ENCODE measurements around the gene GSC2. TPM values are rescaled to one million over a fixed set of nuclear protein-coding genes. Genes with fewer than 3 reads are reported as not detected.
A peak's percentile ranks its signal among the peaks of the same experiment; 100 is the strongest.

The GSC2 gene
- polyA plus RNA-seq, 6 donors from 2014 or later: not detected

DNA sequence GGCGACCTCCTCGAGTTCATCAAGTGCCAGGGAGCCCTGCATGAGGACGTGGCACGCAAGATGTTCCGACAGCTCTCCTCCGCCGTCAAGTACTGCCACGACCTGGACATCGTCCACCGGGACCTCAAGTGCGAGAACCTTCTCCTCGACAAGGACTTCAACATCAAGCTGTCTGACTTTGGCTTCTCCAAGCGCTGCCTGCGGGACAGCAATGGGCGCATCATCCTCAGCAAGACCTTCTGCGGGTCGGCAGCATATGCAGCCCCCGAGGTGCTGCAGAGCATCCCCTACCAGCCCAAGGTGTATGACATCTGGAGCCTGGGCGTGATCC is 18.4 kb downstream of the GSC2 start:
- Mint-ChIP-seq H3K9me3 (no peaks in the 10 kb centered on the region), H3K27me3 (no peaks in the 10 kb centered on the region), H3K4me1 (peaks cover 1 to 6% (median 3%) of the 10 kb centered on the region in 3 donors), H3K27ac (no peak overlapping the region), H3K36me3 (peaks cover 0 to 14% of the 10 kb centered on the region in 2 donors), H3K4me3 (no peak overlapping the region)
- DNase-seq (no peak), ATAC-seq (ENCODE audit: low read depth in 2 of 2) (no peak)

GRCh38 chr22:19130959-19131684 is 19.0 kb downstream of the GSC2 start, which contains the start of gene TSSK2:
Gene TSSK2, plus strand, starts transcription at chr22:19131308. Its CDS starts 92 bp downstream, at chr22:19131400.
- Mint-ChIP-seq H3K9me3 (no peaks in the 10 kb centered on the region), H3K27me3 (no peaks in the 10 kb centered on the region), H3K27ac (peak within 1 kb of the TSS in 1 of 6 donors; percentile 38), H3K4me3 (no peak within 1 kb of the TSS), H3K36me3 (peaks cover 0 to 9% of the 10 kb centered on the region in 2 donors), H3K4me1 (peaks cover 0 to 6% (median 1%) of the 10 kb centered on the region in 3 donors)
- no peak for ATAC-seq (ENCODE audit: low read depth in 2 of 2)
- DNase-seq: no peak

- Mint-ChIP-seq H3K9me3 (no peaks in the 10 kb centered on the region), H3K27me3 (no peaks in the 10 kb centered on the region), H3K36me3 (peaks cover 0 to under 1% of the 10 kb centered on the region in 2 donors), H3K4me3 (no peak overlapping the region), H3K27ac (no peak overlapping the region), H3K4me1 (peaks cover 0 to 1% (median 0%) of the 10 kb centered on the region in 3 donors)
- DNase-seq (no peak), ATAC-seq (ENCODE audit: low read depth in 2 of 2) (no peak)
Measured at GRCh38 chr22:19129871-19130270, 20.2 kb downstream of the GSC2 start.

- Mint-ChIP-seq H3K4me1 (peaks cover 0 to 2% (median 0%) of the 10 kb centered on the region in 3 donors), H3K9me3 (no peaks in the 10 kb centered on the region), H3K27ac (peak overlapping the region in 2 of 6 donors; percentile 44 to 53), H3K36me3 (no peaks in the 10 kb centered on the region), H3K4me3 (peak overlapping the region in 2 of 8 donors; percentile 18 to 44), H3K27me3 (peaks cover 0 to 3% (median 0%) of the 10 kb centered on the region in 3 donors)
- no peak for DNase-seq
- ATAC-seq (ENCODE audit: low read depth in 2 of 2): no peak
Measured at GRCh38 chr22:19128946-19129727, 21.0 kb downstream of the GSC2 start.

- ATAC-seq (ENCODE audit: low read depth in 2 of 2) (no peak), DNase-seq (no peak)
- Mint-ChIP-seq H3K27ac (no peak overlapping the region), H3K36me3 (no peaks in the 10 kb centered on the region), H3K4me1 (peaks cover 1 to 9% (median 1%) of the 10 kb centered on the region in 3 donors), H3K4me3 (no peak overlapping the region), H3K27me3 (peaks cover 0 to 6% (median 0%) of the 10 kb centered on the region in 3 donors), H3K9me3 (no peaks in the 10 kb centered on the region)
Measured at GRCh38 chr22:19128009-19128401, 22.1 kb downstream of the GSC2 start.

DNA sequence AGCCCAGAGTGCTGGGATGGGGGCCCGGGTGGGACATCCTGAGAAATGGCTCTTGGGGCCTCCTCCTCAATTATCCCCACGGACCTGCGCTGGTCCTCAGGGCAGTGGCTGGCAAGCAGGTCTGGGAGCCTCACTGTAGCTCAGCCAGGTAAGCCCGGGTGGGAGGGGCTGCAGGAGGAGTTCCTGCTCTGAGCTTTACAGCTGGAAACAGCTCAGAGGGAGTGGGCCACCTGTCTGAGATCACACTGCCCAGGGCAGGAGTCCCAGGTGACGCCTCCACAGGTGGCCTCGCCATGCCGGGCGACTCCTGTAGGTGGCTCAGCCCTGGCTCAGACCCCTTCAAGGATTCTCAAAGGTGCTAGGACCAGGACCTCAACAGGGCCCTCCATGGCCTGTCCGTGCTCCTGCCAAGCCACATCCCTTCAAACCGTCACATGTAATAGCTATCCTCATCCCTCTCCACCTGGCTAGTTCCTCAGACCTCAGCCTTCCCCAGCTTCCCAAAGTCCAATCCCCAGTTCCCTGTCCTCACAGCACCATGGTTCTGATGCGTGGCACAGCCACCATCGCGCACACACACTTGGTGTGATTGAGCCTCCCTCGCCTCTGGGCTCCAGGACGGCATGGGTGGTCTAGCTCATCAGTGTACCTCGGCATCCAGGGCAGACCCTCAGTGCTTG is 22.6 kb downstream of the GSC2 start:
- H3K27me3 Mint-ChIP-seq: peaks cover 0 to 6% (median 0%) of the 10 kb centered on the region in 3 donors
- DNase-seq: no peak
- H3K36me3 Mint-ChIP-seq: no peaks in the 10 kb centered on the region
- no peak overlapping the region for H3K27ac Mint-ChIP-seq
- peaks cover 0 to 1% (median 0%) of the 10 kb centered on the region in 7 donors for H3K9me3 Mint-ChIP-seq
- no peak overlapping the region for H3K4me3 Mint-ChIP-seq
- ATAC-seq (ENCODE audit: low read depth in 2 of 2): no peak
- peaks cover 7 to 15% (median 7%) of the 10 kb centered on the region in 3 donors for H3K4me1 Mint-ChIP-seq

GRCh38 chr22:19126309-19127273 is 23.5 kb downstream of the GSC2 start:
- H3K9me3 Mint-ChIP-seq: peaks cover 0 to 1% (median 0%) of the 10 kb centered on the region in 7 donors

DNA sequence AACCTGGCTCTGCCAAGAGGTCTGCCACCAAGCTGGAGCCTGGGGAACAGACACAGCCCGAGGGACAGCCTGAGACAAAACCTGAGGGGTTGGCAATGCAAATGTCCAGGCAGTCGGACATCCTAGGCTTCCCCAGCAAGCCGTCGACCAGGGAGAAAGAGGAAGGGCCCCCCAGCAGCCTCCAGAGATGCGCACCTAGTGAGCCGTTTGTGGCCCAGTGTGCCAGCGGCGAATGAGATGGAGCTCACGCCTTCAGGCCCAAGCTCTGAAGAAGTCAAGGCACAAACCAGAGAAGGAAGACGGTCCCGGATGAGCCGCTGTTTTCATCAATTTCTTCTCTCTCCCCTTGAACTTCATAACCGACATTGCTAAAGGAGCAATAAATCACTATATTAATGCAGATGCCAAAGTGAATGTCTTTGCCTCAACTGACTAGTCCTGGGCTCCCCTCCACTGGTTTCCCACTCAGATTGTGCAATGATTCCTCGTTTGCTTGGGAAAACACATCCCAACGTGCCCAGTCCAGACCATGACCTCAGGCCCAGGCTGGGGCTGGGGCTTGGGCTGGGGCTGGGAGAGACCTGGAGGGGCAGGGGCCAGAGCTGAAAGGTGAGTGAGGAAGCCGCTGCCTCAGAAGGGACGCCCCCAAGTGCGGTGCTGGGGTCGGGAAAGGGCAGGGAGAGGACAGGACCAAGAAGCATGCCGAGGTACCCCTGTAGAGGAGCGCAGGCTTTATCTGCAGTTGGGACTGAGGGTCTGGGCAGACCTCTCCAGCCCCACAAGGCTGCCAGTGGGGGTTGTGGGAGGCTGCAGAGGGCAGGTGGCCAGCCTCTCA is 24.4 kb downstream of the GSC2 start:
- Mint-ChIP-seq H3K4me1 (peaks cover 15 to 23% (median 17%) of the 10 kb centered on the region in 3 donors), H3K4me3 (no peak overlapping the region), H3K36me3 (no peaks in the 10 kb centered on the region), H3K9me3 (peaks cover 0 to 1% (median 0%) of the 10 kb centered on the region in 7 donors), H3K27ac (no peak overlapping the region), H3K27me3 (peaks cover 0 to 6% (median 0%) of the 10 kb centered on the region in 3 donors)
- ATAC-seq (ENCODE audit: low read depth in 2 of 2) (no peak), DNase-seq (no peak)

More at GRCh38 chr22:19126309-19127273, 23.5 kb downstream of the GSC2 start:
- ATAC-seq (ENCODE audit: low read depth in 2 of 2): no peak
- H3K36me3 Mint-ChIP-seq: no peaks in the 10 kb centered on the region
- peak overlapping the region in 1 of 8 donors; percentile 41 for H3K4me3 Mint-ChIP-seq
- peaks cover 0 to 6% (median 0%) of the 10 kb centered on the region in 3 donors for H3K27me3 Mint-ChIP-seq
- no peak overlapping the region for H3K27ac Mint-ChIP-seq
- DNase-seq: no peak
- H3K4me1 Mint-ChIP-seq: peaks cover 8 to 15% (median 8%) of the 10 kb centered on the region in 3 donors

GRCh38 chr22:19125011-19125410 is 25.1 kb downstream of the GSC2 start:
- Mint-ChIP-seq H3K36me3 (no peaks in the 10 kb centered on the region), H3K27ac (peak overlapping the region in 1 of 6 donors; percentile 47), H3K27me3 (peaks cover 0 to 6% (median 0%) of the 10 kb centered on the region in 3 donors), H3K4me1 (peaks cover 22 to 30% (median 23%) of the 10 kb centered on the region in 3 donors), H3K9me3 (peaks cover 0 to 1% (median 0%) of the 10 kb centered on the region in 7 donors), H3K4me3 (peak overlapping the region in 1 of 8 donors; percentile 66)
- DNase-seq (no peak), ATAC-seq (ENCODE audit: low read depth in 2 of 2) (no peak)

GRCh38 chr22:19124377-19124776 is 25.7 kb downstream of the GSC2 start:
- Mint-ChIP-seq H3K4me1 (peaks cover 26 to 36% (median 30%) of the 10 kb centered on the region in 3 donors), H3K36me3 (no peaks in the 10 kb centered on the region), H3K9me3 (peaks cover 0 to 1% (median 0%) of the 10 kb centered on the region in 7 donors), H3K27ac (no peak overlapping the region), H3K4me3 (peak overlapping the region in 3 of 8 donors; percentile 25 to 56 (median 38)), H3K27me3 (peaks cover 0 to 6% (median 0%) of the 10 kb centered on the region in 3 donors)
- DNase-seq (no peak), ATAC-seq (ENCODE audit: low read depth in 2 of 2) (no peak)

DNA sequence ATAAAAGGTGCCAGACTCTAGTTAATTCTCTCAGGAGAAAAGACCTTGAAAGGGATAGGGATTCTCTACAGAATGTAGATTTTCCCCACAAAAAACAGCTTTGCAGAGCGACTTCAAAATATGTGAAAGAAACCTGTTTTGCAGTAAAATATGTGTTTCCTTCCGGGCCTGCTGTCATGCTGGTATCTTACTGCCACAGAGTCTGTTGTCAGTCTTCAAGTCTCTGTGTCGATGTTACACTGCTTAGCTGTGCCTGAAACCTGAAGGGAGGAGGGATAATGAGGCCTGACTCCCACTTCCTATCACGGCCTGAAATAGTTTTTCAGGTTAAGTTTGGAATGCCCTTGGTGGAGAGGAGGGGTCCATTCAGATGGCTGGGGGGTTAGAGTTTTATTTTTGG is 26.2 kb downstream of the GSC2 start:
- Mint-ChIP-seq H3K27ac (peak overlapping the region in 1 of 6 donors; percentile 22), H3K36me3 (no peaks in the 10 kb centered on the region), H3K4me3 (peak overlapping the region in 3 of 8 donors; percentile 25 to 56 (median 38)), H3K27me3 (peaks cover 0 to 6% (median 0%) of the 10 kb centered on the region in 3 donors), H3K9me3 (peaks cover 0 to 1% (median 0%) of the 10 kb centered on the region in 7 donors), H3K4me1 (peaks cover 28 to 40% (median 34%) of the 10 kb centered on the region in 3 donors)
- DNase-seq (no peak), ATAC-seq (ENCODE audit: low read depth in 2 of 2) (no peak)
